Measurements from ENCODE around the gene DDX31. TPM values are rescaled to one million over a fixed set of nuclear protein-coding genes. Genes with fewer than 3 reads are reported as not detected.

DDX31 gene
- total and polyA plus RNA-seq, 7 donors, result 5.5 to 12.4 (median 8.6) TPM

- Histone ChIP-seq H3K9me3 (no peaks in the 10 kb centered on the region), H3K27ac (no peak overlapping the region), H3K4me1 (no peaks in the 10 kb centered on the region), H3K4me3 (no peak overlapping the region), H3K27me3 (ENCODE audit: insufficient read depth in 3 of 3, low read length in 2 of 3) (peaks cover 0 to 61% (median 20%) of the 10 kb centered on the region in 3 donors), H3K36me3 (ENCODE audit: insufficient read depth in 1 of 2, low read depth in 1 of 2) (peaks cover 4 to 35% of the 10 kb centered on the region in 2 donors)
- DNase-seq, result no peak
- 76 to 80% (median 79%) methylated on average over 8 of the region's 8 CpGs for WGBS, 3 donors
- intact Hi-C loops (cut with DNase I), result no loop called here
- no peak for ATAC-seq
- no peak for TF ChIP-seq CTCF (IDR thresholded peaks at IDR 0.05)
Observed at GRCh38 chr9:132592451-132592850, 77.3 kb downstream of the DDX31 start.

- Histone ChIP-seq H3K27me3 (ENCODE audit: insufficient read depth in 3 of 3, low read length in 2 of 3) (peaks cover 0 to 67% (median 25%) of the 10 kb centered on the region in 3 donors), H3K4me1 (no peaks in the 10 kb centered on the region), H3K4me3 (no peak overlapping the region), H3K27ac (no peak overlapping the region), H3K9me3 (no peaks in the 10 kb centered on the region), H3K36me3 (ENCODE audit: insufficient read depth in 1 of 2, low read depth in 1 of 2) (peaks cover 4 to 35% of the 10 kb centered on the region in 2 donors)
- WGBS, 3 donors, result 50 to 58% (median 52%) methylated on average over 9 of the region's 9 CpGs
- ATAC-seq (no peak), DNase-seq (no peak)
- TF ChIP-seq CTCF (IDR thresholded peaks at IDR 0.05), result no peak
- intact Hi-C loops (cut with DNase I), result no loop called here
Observed at GRCh38 chr9:132591751-132592314, 78.0 kb downstream of the DDX31 start.

- no peak for DNase-seq
- Histone ChIP-seq H3K9me3 (no peaks in the 10 kb centered on the region), H3K4me3 (no peak overlapping the region), H3K36me3 (ENCODE audit: insufficient read depth in 1 of 2, low read depth in 1 of 2) (peaks cover 4 to 32% of the 10 kb centered on the region in 2 donors), H3K4me1 (no peaks in the 10 kb centered on the region), H3K27ac (no peak overlapping the region), H3K27me3 (ENCODE audit: insufficient read depth in 3 of 3, low read length in 2 of 3) (peaks cover 0 to 73% (median 28%) of the 10 kb centered on the region in 3 donors)
- intact Hi-C loops (cut with DNase I), result no loop called here
- peak in 1 of 4 donors; percentile 21 for ATAC-seq
- 16 to 21% (median 18%) methylated on average over 6 of the region's 6 CpGs for WGBS, 3 donors
- TF ChIP-seq CTCF (IDR thresholded peaks at IDR 0.05), result no peak
Observed at GRCh38 chr9:132591244-132591643, 78.5 kb downstream of the DDX31 start.

GRCh38 chr9:132590318-132591182 lies 79.2 kb downstream of the DDX31 start:
- 1 to 3% (median 1%) methylated on average over 46 to 73 of the region's 73 CpGs for WGBS, 3 donors
- TF ChIP-seq CTCF (IDR thresholded peaks at IDR 0.05), result no peak
- peaks cover 0 to 80% (median 34%) of the 10 kb centered on the region in 3 donors for H3K27me3 ChIP-seq (ENCODE audit: insufficient read depth in 3 of 3, low read length in 2 of 3)

More at GRCh38 chr9:132590318-132591182, 79.2 kb downstream of the DDX31 start:
- peaks cover 4 to 25% of the 10 kb centered on the region in 2 donors for H3K36me3 ChIP-seq (ENCODE audit: insufficient read depth in 1 of 2, low read depth in 1 of 2)
- no peak overlapping the region for H3K27ac ChIP-seq
- no peak for DNase-seq
- no peak for ATAC-seq
- no peaks in the 10 kb centered on the region for H3K4me1 ChIP-seq
- intact Hi-C loops (cut with DNase I), result no loop called here
- H3K4me3 ChIP-seq, result no peak overlapping the region
- no peaks in the 10 kb centered on the region for H3K9me3 ChIP-seq
